Activated B cell treated with CpG ODN at 0.5 μM for 24 hours (primary cell): ENCODE data around the gene BRAF. TPM values are rescaled to one million over a fixed set of nuclear protein-coding genes. Genes with fewer than 3 reads are reported as not detected.

ENCODE experiments used
- ATAC-seq: fragments of 200-7000 bp; cut with Tn5 transposase; one replicate; pipeline ENCODE4 v1.10.0; 2021; ENCODE audit warnings: low read depth, mild to moderate bottlenecking, moderate library complexity
- CTCF ChIA-PET: fragments of 350-600 bp; sonication (Branson Sonifier 250); formaldehyde crosslinking; loops from one replicate; lab custom pipeline; 2021; ENCODE audit warnings: antibody characterized with exemption; lab: Charles Lee
- POLR2A ChIA-PET: fragments of 350-600 bp; sonication (Branson Sonifier 250); formaldehyde crosslinking; loops from one replicate; lab custom pipeline; 2021; ENCODE audit warnings: antibody characterized with exemption; lab: Charles Lee
- DNase-seq: peaks from one replicate; pipeline ENCODE4 v3.0.0; 2022
- H3K27ac Mint-ChIP-seq: one replicate; pipeline ENCODE4 v1.8.0; 2020; ENCODE audit warnings: mixed read lengths
- H3K27me3 Mint-ChIP-seq: one replicate; pipeline ENCODE4 v1.8.0; 2021; ENCODE audit warnings: mixed read lengths
- H3K36me3 Mint-ChIP-seq: one replicate; pipeline ENCODE4 v1.8.0; 2021; ENCODE audit warnings: low read depth, mixed read lengths
- H3K4me1 Mint-ChIP-seq: one replicate; pipeline ENCODE4 v1.8.0; 2021; ENCODE audit warnings: mixed read lengths
- H3K4me3 Mint-ChIP-seq: one replicate; pipeline ENCODE4 v1.8.0; 2020; ENCODE audit warnings: mild to moderate bottlenecking, mixed read lengths
- H3K9me3 Mint-ChIP-seq: one replicate; pipeline ENCODE4 v1.8.0; 2020; ENCODE audit warnings: mixed read lengths
- CTCF ChIP-seq: fragments of 200-600 bp; IDR thresholded peaks from one replicate; pipeline ENCODE4 v1.8.0; 2022; ENCODE audit warnings: antibody characterized with exemption, mild to moderate bottlenecking
- intact Hi-C: fragments of 100-400 bp; cut with micrococcal nuclease; formaldehyde crosslinking; loops from one replicate; pipeline ENCODE4 v1.15.1; 2024
- total RNA-seq: library from RNA; stranded (reverse); gene quantifications from 2 replicates; pipeline ENCODE4 v1.2.3, GENCODE V29; 2022

The BRAF gene
- total RNA-seq, 1 donor from 2014 or later, result 65.4 TPM

- Mint-ChIP-seq H3K27ac (no peak overlapping the region), H3K9me3 (no peaks in the 10 kb centered on the region), H3K36me3 (peaks cover 5% of the 10 kb centered on the region), H3K27me3 (no peaks in the 10 kb centered on the region), H3K4me3 (no peak overlapping the region), H3K4me1 (peaks cover 28% of the 10 kb centered on the region)
- intact Hi-C loops, result loop anchor here (1.0 to 10.0 kb wide), 11 partner anchors 21 to 1584 kb away; partner anchors contain the start of genes LUC7L2, MRPS33, NDUFB2 and SSBP1
- TF ChIP-seq CTCF, result no peak
- ATAC-seq (peak; percentile 75), DNase-seq (peak; percentile 71)
- CTCF ChIA-PET, result interaction anchor here (1.5 to 2.9 kb wide), 2 partner anchors 91 to 114 kb away, joined by 4 to 10 read pairs; partner anchors contain the start of gene MRPS33
- POLR2A ChIA-PET, result interaction anchor here (0.6 to 1.6 kb wide), 11 partner anchors 13 to 814 kb away, joined by 3 to 14 read pairs (median 4); partner anchors contain the start of genes MRPS33 and SSBP1
Observed at GRCh38 chr7:140924019-140924820, 509 bp downstream of the BRAF start.

GRCh38 chr7:140923358-140924006 lies 1.2 kb downstream of the BRAF start:
- DNase-seq (no peak), ATAC-seq (no peak)
- CTCF ChIA-PET, result interaction anchor here (1.5 to 2.9 kb wide), 2 partner anchors 91 to 113 kb away, joined by 4 to 10 read pairs; partner anchors contain the start of gene MRPS33
- POLR2A ChIA-PET, result interaction anchor here (0.7 to 1.6 kb wide), 8 partner anchors 14 to 814 kb away, joined by 3 to 14 read pairs (median 4); partner anchors contain the start of genes MRPS33 and SSBP1
- Mint-ChIP-seq H3K27ac (no peak overlapping the region), H3K4me1 (peaks cover 28% of the 10 kb centered on the region), H3K4me3 (no peak overlapping the region), H3K9me3 (no peaks in the 10 kb centered on the region), H3K36me3 (peaks cover 5% of the 10 kb centered on the region), H3K27me3 (no peaks in the 10 kb centered on the region)
- intact Hi-C loops, result loop anchor here (1.0 to 10.0 kb wide), 11 partner anchors 21 to 1583 kb away; partner anchors contain the start of genes LUC7L2, MRPS33, NDUFB2 and SSBP1
- no peak for TF ChIP-seq CTCF

GRCh38 chr7:140922741-140923345 lies 1.9 kb downstream of the BRAF start:
- ATAC-seq (no peak), DNase-seq (no peak)
- no peak for TF ChIP-seq CTCF
- H3K36me3 Mint-ChIP-seq, result peaks cover 12% of the 10 kb centered on the region
- no peak overlapping the region for H3K4me3 Mint-ChIP-seq
- no peaks in the 10 kb centered on the region for H3K9me3 Mint-ChIP-seq
- H3K4me1 Mint-ChIP-seq, result peaks cover 35% of the 10 kb centered on the region
- intact Hi-C loops, result loop anchor here (10.0 kb wide), 1 partner anchor 722 kb away; no protein-coding TSS in a partner anchor
- ChIA-PET POLR2A (interaction anchor here (0.9 kb wide), 1 partner anchor 92 kb away, joined by 3 read pairs; the partner anchor contains the start of gene MRPS33), CTCF (interaction anchor here (1.5 to 2.9 kb wide), 2 partner anchors 92 to 112 kb away, joined by 4 to 10 read pairs; partner anchors contain the start of gene MRPS33)
- no peak overlapping the region for H3K27ac Mint-ChIP-seq
- no peaks in the 10 kb centered on the region for H3K27me3 Mint-ChIP-seq

GRCh38 chr7:140920745-140921144 lies 4.0 kb downstream of the BRAF start:
- no peak overlapping the region for H3K27ac Mint-ChIP-seq

More at GRCh38 chr7:140920745-140921144, 4.0 kb downstream of the BRAF start:
- ChIA-PET POLR2A (no interaction called here), CTCF (interaction anchor here (1.5 kb wide), 1 partner anchor 110 kb away, joined by 5 read pairs; no protein-coding TSS in a partner anchor)
- no peaks in the 10 kb centered on the region for H3K27me3 Mint-ChIP-seq
- no peak overlapping the region for H3K4me3 Mint-ChIP-seq
- no peak for ATAC-seq
- intact Hi-C loops, result loop anchor here (10.0 kb wide), 1 partner anchor 724 kb away; no protein-coding TSS in a partner anchor
- H3K9me3 Mint-ChIP-seq, result no peaks in the 10 kb centered on the region
- no peak for TF ChIP-seq CTCF
- no peak for DNase-seq
- H3K4me1 Mint-ChIP-seq, result peaks cover 53% of the 10 kb centered on the region
- H3K36me3 Mint-ChIP-seq, result peaks cover 13% of the 10 kb centered on the region
